PFSK-1 (cell line): Measurements from ENCODE around the gene FOXE1.

ENCODE experiments used
- FOXP2 ChIP-seq: optimal IDR thresholded peaks from 2 replicates; pipeline ENCODE3; 2011; ENCODE audit warnings: borderline replicate concordance, control low read depth, inconsistent platforms; ENCODE audit not compliant: insufficient read depth; ENCODE audit errors: extremely low read length, extremely low read depth
- POLR2AphosphoS5 ChIP-seq: IDR thresholded peaks from 2 replicates; pipeline ENCODE4 v1.6.1; 2012; ENCODE audit warnings: low read depth, mild to moderate bottlenecking, control low read depth, low read length, moderate library complexity
- SIN3A ChIP-seq: IDR thresholded peaks from 2 replicates; pipeline ENCODE4 v1.6.1; 2012; ENCODE audit warnings: mild to moderate bottlenecking, low read length, moderate library complexity, borderline replicate concordance; ENCODE audit not compliant: insufficient read depth
- TAF1 ChIP-seq: IDR thresholded peaks from 2 replicates; pipeline ENCODE4 v1.6.1; 2012; ENCODE audit warnings: low read length, control low read depth, borderline replicate concordance; ENCODE audit not compliant: insufficient read depth
- TF ChIP-seq, protein P1 (sequence below), 2 experiments: IDR thresholded peaks; 2 replicates each; pipeline versions ENCODE4 v1.6.1 to v1.8.0; 2011 to 2012; ENCODE audit warnings: low read depth in 2 of 2, low read length in 2 of 2, control low read depth in 1 of 2, inconsistent platforms in 1 of 2, mild to moderate bottlenecking in 1 of 2, moderate library complexity in 1 of 2; ENCODE audit not compliant: insufficient read depth in 1 of 2

Gene FOXE1

DNA sequence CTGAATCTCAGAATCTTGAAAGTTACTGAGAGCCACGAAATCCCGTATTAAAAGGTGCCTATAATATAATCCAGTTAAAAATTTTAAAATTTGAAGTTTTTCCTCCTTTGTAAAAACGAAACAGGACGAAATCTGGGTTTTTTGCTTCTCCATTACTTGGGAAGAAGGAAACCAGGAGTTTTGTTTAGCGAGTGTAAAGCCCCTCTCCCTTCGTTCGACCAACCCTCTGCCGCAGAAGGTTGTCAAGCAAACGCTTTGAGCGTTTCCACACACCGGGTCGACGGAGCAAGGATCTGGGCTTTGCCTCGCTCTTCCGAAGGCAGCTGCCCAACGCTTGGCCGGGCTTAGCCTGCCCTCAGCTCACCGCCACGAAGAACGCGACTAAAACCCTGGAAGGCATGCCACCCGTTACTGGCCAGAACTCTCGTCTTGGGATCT is 1.6 kb upstream of the FOXE1 start:
- TF ChIP-seq POLR2AphosphoS5 (no peak), FOXP2 (no peak), TAF1 (no peak), SIN3A (no peak)
- TF ChIP-seq, protein P1, sequence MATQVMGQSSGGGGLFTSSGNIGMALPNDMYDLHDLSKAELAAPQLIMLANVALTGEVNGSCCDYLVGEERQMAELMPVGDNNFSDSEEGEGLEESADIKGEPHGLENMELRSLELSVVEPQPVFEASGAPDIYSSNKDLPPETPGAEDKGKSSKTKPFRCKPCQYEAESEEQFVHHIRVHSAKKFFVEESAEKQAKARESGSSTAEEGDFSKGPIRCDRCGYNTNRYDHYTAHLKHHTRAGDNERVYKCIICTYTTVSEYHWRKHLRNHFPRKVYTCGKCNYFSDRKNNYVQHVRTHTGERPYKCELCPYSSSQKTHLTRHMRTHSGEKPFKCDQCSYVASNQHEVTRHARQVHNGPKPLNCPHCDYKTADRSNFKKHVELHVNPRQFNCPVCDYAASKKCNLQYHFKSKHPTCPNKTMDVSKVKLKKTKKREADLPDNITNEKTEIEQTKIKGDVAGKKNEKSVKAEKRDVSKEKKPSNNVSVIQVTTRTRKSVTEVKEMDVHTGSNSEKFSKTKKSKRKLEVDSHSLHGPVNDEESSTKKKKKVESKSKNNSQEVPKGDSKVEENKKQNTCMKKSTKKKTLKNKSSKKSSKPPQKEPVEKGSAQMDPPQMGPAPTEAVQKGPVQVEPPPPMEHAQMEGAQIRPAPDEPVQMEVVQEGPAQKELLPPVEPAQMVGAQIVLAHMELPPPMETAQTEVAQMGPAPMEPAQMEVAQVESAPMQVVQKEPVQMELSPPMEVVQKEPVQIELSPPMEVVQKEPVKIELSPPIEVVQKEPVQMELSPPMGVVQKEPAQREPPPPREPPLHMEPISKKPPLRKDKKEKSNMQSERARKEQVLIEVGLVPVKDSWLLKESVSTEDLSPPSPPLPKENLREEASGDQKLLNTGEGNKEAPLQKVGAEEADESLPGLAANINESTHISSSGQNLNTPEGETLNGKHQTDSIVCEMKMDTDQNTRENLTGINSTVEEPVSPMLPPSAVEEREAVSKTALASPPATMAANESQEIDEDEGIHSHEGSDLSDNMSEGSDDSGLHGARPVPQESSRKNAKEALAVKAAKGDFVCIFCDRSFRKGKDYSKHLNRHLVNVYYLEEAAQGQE (IDR thresholded peaks at IDR 0.05; ENCODE audit: insufficient read depth in 1 of 2, low read depth in 2 of 2, low read length in 2 of 2) = no peak

DNA sequence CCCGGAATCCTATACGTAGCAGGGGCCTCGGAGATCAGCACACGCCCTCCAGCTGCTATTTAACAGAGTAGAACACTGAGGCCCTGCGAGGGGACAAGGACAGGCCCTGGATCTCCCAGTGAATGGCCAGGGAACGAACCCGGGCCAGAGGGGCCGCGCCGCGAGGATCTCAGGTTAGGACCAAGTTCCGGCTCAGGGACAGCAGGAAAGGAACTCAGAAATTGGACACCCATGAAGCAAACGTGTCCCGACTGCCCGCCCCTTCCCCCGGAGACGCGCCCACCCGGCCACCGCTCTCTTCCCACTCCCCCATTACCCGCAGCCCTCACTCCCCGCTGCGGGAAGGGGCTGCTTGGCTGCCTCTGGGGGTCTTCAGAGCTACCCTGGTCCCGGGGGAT is 1.0 kb upstream of the FOXE1 start:
- TF ChIP-seq SIN3A (no peak), POLR2AphosphoS5 (no peak), TAF1 (no peak), FOXP2 (no peak)
- TF ChIP-seq, protein P1 (IDR thresholded peaks at IDR 0.05; ENCODE audit: insufficient read depth in 1 of 2, low read depth in 2 of 2, low read length in 2 of 2) = no peak

DNA sequence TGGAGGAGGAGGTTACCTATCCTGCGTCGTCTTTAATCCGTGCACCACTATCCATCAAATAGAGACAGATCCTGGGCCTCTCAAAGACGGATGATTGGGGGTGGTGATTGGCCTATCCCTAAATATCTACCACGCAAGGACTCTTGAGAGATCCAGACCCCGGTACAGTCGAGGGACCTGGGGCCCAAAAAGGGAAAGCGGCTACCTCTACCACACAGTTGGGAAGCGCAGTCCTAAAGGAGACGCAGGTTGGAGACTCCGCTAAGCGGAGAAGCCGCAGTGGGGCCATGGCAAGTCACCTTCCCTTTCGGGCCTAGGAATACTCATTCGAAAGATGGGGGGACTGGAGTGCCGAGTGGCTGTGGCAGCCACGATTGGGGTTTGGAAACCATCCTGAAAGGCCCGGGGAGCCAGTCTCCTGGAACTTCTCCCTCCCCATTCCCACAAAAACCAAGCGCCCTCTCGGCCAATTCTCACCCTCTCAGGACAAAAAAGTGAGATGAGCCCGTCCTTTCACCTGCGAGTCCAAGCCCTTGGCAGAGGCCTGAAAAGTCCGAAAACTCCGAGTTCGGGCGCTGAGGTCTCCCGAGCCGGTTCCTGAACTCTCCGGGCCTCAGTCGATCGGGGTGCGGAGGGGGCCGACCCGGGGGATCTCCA is 499 bp upstream of the FOXE1 start:
- TF ChIP-seq POLR2AphosphoS5 (no peak), TAF1 (no peak), FOXP2 (no peak), SIN3A (no peak)
- TF ChIP-seq, protein P1 (IDR thresholded peaks at IDR 0.05; ENCODE audit: insufficient read depth in 1 of 2, low read depth in 2 of 2, low read length in 2 of 2) = no peak

DNA sequence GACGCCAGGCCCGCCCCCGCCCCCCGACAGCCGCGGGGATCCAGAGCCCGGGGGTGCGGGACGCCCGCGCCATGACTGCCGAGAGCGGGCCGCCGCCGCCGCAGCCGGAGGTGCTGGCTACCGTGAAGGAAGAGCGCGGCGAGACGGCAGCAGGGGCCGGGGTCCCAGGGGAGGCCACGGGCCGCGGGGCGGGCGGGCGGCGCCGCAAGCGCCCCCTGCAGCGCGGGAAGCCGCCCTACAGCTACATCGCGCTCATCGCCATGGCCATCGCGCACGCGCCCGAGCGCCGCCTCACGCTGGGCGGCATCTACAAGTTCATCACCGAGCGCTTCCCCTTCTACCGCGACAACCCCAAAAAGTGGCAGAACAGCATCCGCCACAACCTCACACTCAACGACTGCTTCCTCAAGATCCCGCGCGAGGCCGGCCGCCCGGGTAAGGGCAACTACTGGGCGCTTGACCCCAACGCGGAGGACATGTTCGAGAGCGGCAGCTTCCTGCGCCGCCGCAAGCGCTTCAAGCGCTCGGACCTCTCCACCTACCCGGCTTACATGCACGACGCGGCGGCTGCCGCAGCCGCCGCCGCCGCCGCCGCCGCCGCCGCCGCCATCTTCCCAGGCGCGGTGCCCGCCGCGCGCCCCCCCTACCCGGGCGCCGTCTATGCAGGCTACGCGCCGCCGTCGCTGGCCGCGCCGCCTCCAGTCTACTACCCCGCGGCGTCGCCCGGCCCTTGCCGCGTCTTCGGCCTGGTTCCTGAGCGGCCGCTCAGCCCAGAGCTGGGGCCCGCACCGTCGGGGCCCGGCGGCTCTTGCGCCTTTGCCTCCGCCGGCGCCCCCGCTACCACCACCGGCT is 1.0 kb downstream of the FOXE1 start:
- TF ChIP-seq FOXP2 (no peak), POLR2AphosphoS5 (no peak), SIN3A (no peak), TAF1 (no peak)
- TF ChIP-seq, protein P1 (IDR thresholded peaks at IDR 0.05; ENCODE audit: insufficient read depth in 1 of 2, low read depth in 2 of 2, low read length in 2 of 2) = no peak
